Ishikawa (cell line): ENCODE data around the gene KCNJ6.

Experiments used
- CEBPB ChIP-seq: IDR thresholded peaks from 2 replicates; pipeline ENCODE4 v1.6.1; 2012
- EGR1 ChIP-seq: IDR thresholded peaks from 2 replicates; pipeline ENCODE4 v1.6.1; 2012
- EP300 ChIP-seq: IDR thresholded peaks from 2 replicates; pipeline ENCODE4 v1.6.1; 2012; ENCODE audit warnings: borderline replicate concordance
- MAX ChIP-seq: IDR thresholded peaks from 2 replicates; pipeline ENCODE4 v1.6.1; 2012
- REST ChIP-seq: IDR thresholded peaks from 2 replicates; pipeline ENCODE4 v1.6.1; 2012; ENCODE audit warnings: low read depth, mild to moderate bottlenecking
- TAF1 ChIP-seq: IDR thresholded peaks from 2 replicates; pipeline ENCODE4 v1.6.1; 2012; ENCODE audit warnings: low read depth, mild to moderate bottlenecking
- ZBTB7A ChIP-seq: IDR thresholded peaks from 2 replicates; pipeline ENCODE4 v1.6.1; 2012; ENCODE audit warnings: low read depth

- TF ChIP-seq TAF1 (no peak), ZBTB7A (no peak), EGR1 (no peak), EP300 (no peak), CEBPB (no peak), MAX (no peak), REST (no peak)
Observed at GRCh38 chr21:37587635-37588177, 328.6 kb downstream of the KCNJ6 start.
